Kidney (tissue), 14 donors: Measurements from ENCODE around the gene SYT1. TPM values are rescaled to one million over a fixed set of nuclear protein-coding genes. Genes with fewer than 3 reads are reported as not detected.
A peak's percentile ranks its signal among the peaks of the same experiment; 100 is the strongest.

Experiments used
- DNase-seq, 5 donors: peaks; one replicate each; pipeline ENCODE4 v3.0.0-alpha.2; 2013 to 2020
- FAIRE-seq: peaks from 2 replicates; lab custom pipeline; 2012; peaks lifted over from hg19 to GRCh38; lab: Jason Lieb, UNC
- H3K27ac ChIP-seq, 2 donors: one replicate each; pipeline ENCODE4 v1.7.0; 2013; ENCODE audit warnings: low read depth in 2 of 2, low read length in 2 of 2, inconsistent platforms in 1 of 2
- H3K27me3 ChIP-seq: one replicate; pipeline ENCODE4 v1.7.1; 2013; ENCODE audit warnings: low read length, inconsistent platforms; ENCODE audit not compliant: control insufficient read depth, insufficient read depth
- H3K36me3 ChIP-seq, 3 donors: one replicate each; pipeline versions ENCODE4 v1.7.0 to v1.7.1; 2013; ENCODE audit warnings: low read length in 3 of 3, control low read depth in 1 of 3, inconsistent platforms in 1 of 3; ENCODE audit not compliant: insufficient read depth in 3 of 3, control insufficient read depth in 2 of 3
- H3K4me1 ChIP-seq, 3 donors: one replicate each; pipeline versions ENCODE4 v1.7.0 to v1.7.1; 2013; ENCODE audit warnings: low read length in 3 of 3, inconsistent platforms in 1 of 3, low read depth in 1 of 3; ENCODE audit not compliant: control insufficient read depth in 2 of 3, insufficient read depth in 2 of 3
- H3K4me3 ChIP-seq, 3 donors: one replicate each; pipeline versions ENCODE4 v1.7.0 to v1.8.1; 2013; ENCODE audit warnings: low read length in 3 of 3, control low read depth in 1 of 3, inconsistent platforms in 1 of 3
- H3K9ac ChIP-seq, 3 donors: one replicate each; pipeline versions ENCODE4 v1.7.0 to v1.7.1; 2013; ENCODE audit warnings: low read length in 3 of 3, control low read depth in 1 of 3, inconsistent platforms in 1 of 3
- H3K9me3 ChIP-seq, 3 donors: one replicate each; pipeline versions ENCODE4 v1.7.0 to v1.7.1; 2013; ENCODE audit warnings: low read length in 3 of 3, control low read depth in 1 of 3, inconsistent platforms in 1 of 3; ENCODE audit not compliant: control insufficient read depth in 2 of 3, insufficient read depth in 1 of 3
- intact Hi-C: fragments of 100-400 bp; cut with DNase I; formaldehyde crosslinking; loops from one replicate; pipeline ENCODE4 v1.11.1; 2022
- polyA plus RNA-seq: library from polyadenylated mRNA; stranded (reverse); fragments of 350-450 nt; fragmentation: Illumina TruSeq; extraction: RNeasy Lipid Tissue Mini Kit (QIAGEN cat#74804); gene quantifications from one replicate; pipeline ENCODE4 v1.2.3, GENCODE V29; 2014; ENCODE audit warnings: low read depth, low replicate concordance; ENCODE audit not compliant: insufficient read depth
- total RNA-seq: library from RNA; stranded (reverse); fragmentation: NEBNext Ultra II Directional; extraction: Animal tissue kit (Norgen Biotek cat#: 25700); gene quantifications from one replicate; pipeline ENCODE4 v1.2.1, GENCODE V29; 2021
- TF ChIP-seq, protein P1 (sequence below): IDR thresholded peaks from 3 replicates; pipeline ENCODE4 v1.5.1; 2012; ENCODE audit warnings: mild to moderate bottlenecking, moderate library complexity, borderline replicate concordance; ENCODE audit not compliant: insufficient read depth; ENCODE audit errors: extremely low read depth
- donor health status: control.
- donor health status: control.
- donor health status: control.
- donor health status: control.
- donor health status: control.
- donor health status: DM: yes; HTN: yes; CAD: no.
- donor health status: Normal renal cell carcinoma (clear cell type).

Gene SYT1
- total and polyA plus RNA-seq, 2 donors from 2014 or later: 0.69 to 1.2 TPM

DNA sequence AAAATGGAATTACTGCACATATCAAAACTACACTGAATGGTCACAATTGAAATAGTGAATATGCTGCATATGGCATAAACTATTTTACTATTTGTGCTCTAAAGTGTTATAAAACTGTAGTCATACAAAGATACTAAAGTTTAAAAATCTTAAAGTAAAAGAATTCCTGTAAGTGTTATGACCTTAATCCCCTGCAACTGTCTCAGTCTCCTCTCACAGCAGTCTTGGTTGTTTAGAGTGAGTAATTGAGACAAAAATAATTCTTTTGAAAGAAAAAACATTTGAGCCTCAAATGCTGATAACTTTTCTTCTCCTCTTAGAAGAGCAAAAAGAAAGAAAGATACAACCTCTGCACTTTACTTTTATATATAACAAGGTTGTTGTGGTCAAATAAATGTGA, 99.9 kb downstream of the SYT1 start:
- no peak overlapping the region for H3K4me3 ChIP-seq
- H3K27me3 ChIP-seq: no peaks in the 10 kb centered on the region
- intact Hi-C loops: no loop called here
- TF ChIP-seq, protein P1, sequence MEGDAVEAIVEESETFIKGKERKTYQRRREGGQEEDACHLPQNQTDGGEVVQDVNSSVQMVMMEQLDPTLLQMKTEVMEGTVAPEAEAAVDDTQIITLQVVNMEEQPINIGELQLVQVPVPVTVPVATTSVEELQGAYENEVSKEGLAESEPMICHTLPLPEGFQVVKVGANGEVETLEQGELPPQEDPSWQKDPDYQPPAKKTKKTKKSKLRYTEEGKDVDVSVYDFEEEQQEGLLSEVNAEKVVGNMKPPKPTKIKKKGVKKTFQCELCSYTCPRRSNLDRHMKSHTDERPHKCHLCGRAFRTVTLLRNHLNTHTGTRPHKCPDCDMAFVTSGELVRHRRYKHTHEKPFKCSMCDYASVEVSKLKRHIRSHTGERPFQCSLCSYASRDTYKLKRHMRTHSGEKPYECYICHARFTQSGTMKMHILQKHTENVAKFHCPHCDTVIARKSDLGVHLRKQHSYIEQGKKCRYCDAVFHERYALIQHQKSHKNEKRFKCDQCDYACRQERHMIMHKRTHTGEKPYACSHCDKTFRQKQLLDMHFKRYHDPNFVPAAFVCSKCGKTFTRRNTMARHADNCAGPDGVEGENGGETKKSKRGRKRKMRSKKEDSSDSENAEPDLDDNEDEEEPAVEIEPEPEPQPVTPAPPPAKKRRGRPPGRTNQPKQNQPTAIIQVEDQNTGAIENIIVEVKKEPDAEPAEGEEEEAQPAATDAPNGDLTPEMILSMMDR: no peak
- H3K27ac ChIP-seq: no peak overlapping the region
- no peaks in the 10 kb centered on the region for H3K9me3 ChIP-seq
- DNase-seq (no peak), FAIRE-seq (no peak)
- no peak overlapping the region for H3K9ac ChIP-seq
- H3K36me3 ChIP-seq: no peaks in the 10 kb centered on the region
- no peaks in the 10 kb centered on the region for H3K4me1 ChIP-seq

GRCh38 chr12:78966062-78966461, 101.5 kb downstream of the SYT1 start:
- no peak overlapping the region for H3K27ac ChIP-seq
- no peaks in the 10 kb centered on the region for H3K9me3 ChIP-seq
- H3K9ac ChIP-seq: no peak overlapping the region
- no peaks in the 10 kb centered on the region for H3K27me3 ChIP-seq
- intact Hi-C loops: no loop called here
- TF ChIP-seq, protein P1: no peak
- no peak overlapping the region for H3K4me3 ChIP-seq
- no peak for DNase-seq
- no peaks in the 10 kb centered on the region for H3K36me3 ChIP-seq
- peak; percentile 62 for FAIRE-seq
- no peaks in the 10 kb centered on the region for H3K4me1 ChIP-seq

- TF ChIP-seq, protein P1: no peak
- no peak for FAIRE-seq
- intact Hi-C loops: no loop called here
These were observed 102.4 kb downstream of the SYT1 start for GRCh38 chr12:78966926-78967325.

GRCh38 chr12:78968226-78968625, 103.7 kb downstream of the SYT1 start:
- TF ChIP-seq, protein P1: no peak
- Histone ChIP-seq H3K27ac (no peak overlapping the region), H3K36me3 (no peaks in the 10 kb centered on the region), H3K27me3 (no peaks in the 10 kb centered on the region), H3K4me3 (no peak overlapping the region), H3K9me3 (no peaks in the 10 kb centered on the region), H3K9ac (no peak overlapping the region), H3K4me1 (no peaks in the 10 kb centered on the region)
- FAIRE-seq (no peak), DNase-seq (no peak)
- intact Hi-C loops: no loop called here

More at GRCh38 chr12:78966926-78967325, 102.4 kb downstream of the SYT1 start:
- no peak overlapping the region for H3K9ac ChIP-seq
- H3K36me3 ChIP-seq: no peaks in the 10 kb centered on the region
- no peak overlapping the region for H3K27ac ChIP-seq
- no peaks in the 10 kb centered on the region for H3K27me3 ChIP-seq
- no peak overlapping the region for H3K4me3 ChIP-seq
- no peaks in the 10 kb centered on the region for H3K9me3 ChIP-seq
- no peak for DNase-seq
- no peaks in the 10 kb centered on the region for H3K4me1 ChIP-seq
